Calu3 (cell line): ENCODE data around the gene RTF2. TPM values are rescaled to one million over a fixed set of nuclear protein-coding genes. Genes with fewer than 3 reads are reported as not detected.

ENCODE experiments used
- BruUV-seq: library from RNA; stranded (reverse); fragments of 400-500 nt; replicated peaks from 2 replicates; lab custom pipeline; 2021; lab: Mats Ljungman, UMichigan
- CTCF ChIA-PET: fragments of 300-600 bp; sonication (Branson Sonifier 250); formaldehyde crosslinking; loops from one replicate; lab custom pipeline; 2022; ENCODE audit warnings: antibody characterized with exemption; lab: Charles Lee
- DNase-seq: peaks from one replicate; pipeline ENCODE4 v3.0.0; 2022
- H3K27ac Mint-ChIP-seq: one replicate; pipeline ENCODE4 v1.8.0; 2022; ENCODE audit warnings: mixed read lengths; ENCODE audit not compliant: unreplicated experiment
- H3K27me3 Mint-ChIP-seq: one replicate; pipeline ENCODE4 v1.8.0; 2022; ENCODE audit warnings: mixed read lengths; ENCODE audit not compliant: unreplicated experiment
- H3K36me3 Mint-ChIP-seq: one replicate; pipeline ENCODE4 v1.8.0; 2022; ENCODE audit warnings: mild to moderate bottlenecking, moderate library complexity, mixed read lengths; ENCODE audit not compliant: insufficient read depth, unreplicated experiment
- H3K4me1 Mint-ChIP-seq: one replicate; pipeline ENCODE4 v1.8.0; 2022; ENCODE audit warnings: mild to moderate bottlenecking, low read depth, mixed read lengths; ENCODE audit not compliant: unreplicated experiment
- H3K4me3 Mint-ChIP-seq: one replicate; pipeline ENCODE4 v1.8.0; 2022; ENCODE audit warnings: mild to moderate bottlenecking, low read depth, moderate library complexity, mixed read lengths; ENCODE audit not compliant: unreplicated experiment
- H3K9me3 Mint-ChIP-seq: one replicate; pipeline ENCODE4 v1.8.0; 2022; ENCODE audit warnings: low read depth, mixed read lengths; ENCODE audit not compliant: unreplicated experiment
- CTCF ChIP-seq: fragments of 200-600 bp; IDR thresholded peaks from one replicate; pipeline ENCODE4 v1.8.0; 2022; ENCODE audit warnings: antibody characterized with exemption; ENCODE audit not compliant: unreplicated experiment
- intact Hi-C: fragments of 100-400 bp; cut with micrococcal nuclease; formaldehyde crosslinking; loops from one replicate; pipeline ENCODE4 v1.10.0; 2022; ENCODE audit not compliant: unreplicated experiment
- total RNA-seq: library from RNA; stranded (reverse); gene quantifications from 2 replicates; pipeline ENCODE4 v1.2.3, GENCODE V29; 2022

Gene RTF2
- total RNA-seq, 1 experiment from 2014 or later = 67.2 TPM

GRCh38 chr20:56451056-56451765 lies 17.2 kb upstream of the RTF2 start:
- intact Hi-C loops = no loop called here
- CTCF ChIA-PET = no interaction called here

DNA sequence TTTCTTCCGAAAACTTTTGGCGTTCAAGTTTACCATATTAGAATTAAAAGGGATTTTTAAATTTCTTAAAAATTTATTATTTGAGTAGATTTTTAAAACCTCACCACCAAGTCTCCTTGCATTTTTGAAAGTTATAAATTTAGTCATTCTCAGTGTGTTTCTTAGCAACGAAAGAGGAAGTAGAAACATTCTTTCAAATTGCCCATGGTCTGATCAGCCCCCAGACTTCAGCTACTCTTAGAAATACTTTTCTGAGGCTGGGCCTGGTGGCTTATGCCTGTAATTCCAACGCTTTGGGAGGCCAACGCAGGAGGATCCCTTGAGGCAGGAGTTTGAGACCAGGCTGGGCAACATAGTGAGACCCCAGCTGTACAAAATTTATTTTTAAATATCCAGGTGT lies 15.1 kb upstream of the RTF2 start:
- no TSS peak for BruUV-seq
- H3K27ac Mint-ChIP-seq = no peak overlapping the region
- H3K9me3 Mint-ChIP-seq = no peaks in the 10 kb centered on the region
- CTCF ChIA-PET = no interaction called here
- intact Hi-C loops = no loop called here
- no peak for TF ChIP-seq CTCF
- H3K27me3 Mint-ChIP-seq = peaks cover 3% of the 10 kb centered on the region
- H3K36me3 Mint-ChIP-seq = no peaks in the 10 kb centered on the region
- no peaks in the 10 kb centered on the region for H3K4me1 Mint-ChIP-seq
- no peak for DNase-seq
- H3K4me3 Mint-ChIP-seq = no peak overlapping the region

More at GRCh38 chr20:56451056-56451765, 17.2 kb upstream of the RTF2 start:
- no TSS peak for BruUV-seq
- no peaks in the 10 kb centered on the region for H3K36me3 Mint-ChIP-seq
- H3K4me3 Mint-ChIP-seq = no peak overlapping the region
- H3K9me3 Mint-ChIP-seq = no peaks in the 10 kb centered on the region
- H3K27me3 Mint-ChIP-seq = no peaks in the 10 kb centered on the region
- DNase-seq = no peak
- no peaks in the 10 kb centered on the region for H3K4me1 Mint-ChIP-seq
- no peak overlapping the region for H3K27ac Mint-ChIP-seq
- no peak for TF ChIP-seq CTCF

DNA sequence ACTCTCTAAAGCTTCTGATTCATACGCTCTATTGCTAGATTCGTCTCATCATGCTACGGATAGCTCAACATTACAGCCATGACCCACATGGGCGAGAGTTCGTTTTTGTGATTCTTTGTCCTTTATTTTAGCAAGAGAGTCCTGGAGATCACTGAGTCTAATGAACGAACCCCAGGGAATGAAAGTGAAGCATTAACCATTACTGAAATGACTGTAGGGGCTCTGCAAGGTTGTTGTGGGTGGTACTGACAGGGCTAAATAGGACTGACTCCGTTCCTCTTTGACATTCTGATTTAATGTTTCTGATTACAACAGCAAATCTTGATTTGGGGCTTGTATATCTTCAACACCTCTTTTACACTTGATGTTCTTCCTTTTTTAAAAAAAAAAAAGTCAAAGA lies 13.7 kb upstream of the RTF2 start:
- intact Hi-C loops = no loop called here
- H3K9me3 Mint-ChIP-seq = no peaks in the 10 kb centered on the region
- no peak for DNase-seq
- H3K36me3 Mint-ChIP-seq = no peaks in the 10 kb centered on the region
- no peaks in the 10 kb centered on the region for H3K4me1 Mint-ChIP-seq
- BruUV-seq = no TSS peak
- H3K4me3 Mint-ChIP-seq = no peak overlapping the region
- CTCF ChIA-PET = no interaction called here
- no peak for TF ChIP-seq CTCF
- no peak overlapping the region for H3K27ac Mint-ChIP-seq
- H3K27me3 Mint-ChIP-seq = peaks cover 17% of the 10 kb centered on the region

GRCh38 chr20:56458206-56458821 lies 10.1 kb upstream of the RTF2 start:
- Mint-ChIP-seq H3K27me3 (peaks cover 20% of the 10 kb centered on the region), H3K36me3 (no peaks in the 10 kb centered on the region), H3K4me1 (no peaks in the 10 kb centered on the region), H3K4me3 (peak overlapping the region; percentile 44), H3K27ac (no peak overlapping the region), H3K9me3 (no peaks in the 10 kb centered on the region)
- intact Hi-C loops = no loop called here
- CTCF ChIA-PET = interaction anchor here (1.4 kb wide), 1 partner anchor 10 kb away, joined by 3 read pairs; the partner anchor contains the start of gene RTF2
- no peak for DNase-seq
- no TSS peak for BruUV-seq
- TF ChIP-seq CTCF = no peak
